ENCODE measurements around the gene ANXA2. TPM values are rescaled to one million over a fixed set of nuclear protein-coding genes. Genes with fewer than 3 reads are reported as not detected.

The ANXA2 gene
- total and polyA plus RNA-seq, 9 donors: 118 to 910 (median 237) TPM

GRCh38 chr15:60372756-60373155, 25.0 kb downstream of the ANXA2 start:
- no peak for TF ChIP-seq EP300 (IDR thresholded peaks at IDR 0.05)
- Histone ChIP-seq H3K9me3 (no peaks in the 10 kb centered on the region), H3K27ac (no peak overlapping the region), H3K27me3 (no peaks in the 10 kb centered on the region), H3K4me1 (ENCODE audit: insufficient read depth) (peaks cover 12% of the 10 kb centered on the region), H3K36me3 (no peaks in the 10 kb centered on the region), H3K4me3 (no peak overlapping the region)
- DNase-seq: no peak
- intact Hi-C loops (cut with DNase I): loop anchor here in 1 of 4 donors (5.0 kb wide), 1 partner anchor 70 kb away; no protein-coding TSS in a partner anchor
- WGBS, 3 donors: 86 to 100% (median 96%) methylated on average over 1 of the region's 1 CpG

- intact Hi-C loops (cut with DNase I): loop anchor here in 1 of 4 donors (5.0 kb wide), 1 partner anchor 70 kb away; no protein-coding TSS in a partner anchor
- Histone ChIP-seq H3K27ac (peak overlapping the region in 1 of 2 donors; percentile 26), H3K4me3 (no peak overlapping the region), H3K36me3 (no peaks in the 10 kb centered on the region), H3K9me3 (no peaks in the 10 kb centered on the region), H3K27me3 (no peaks in the 10 kb centered on the region), H3K4me1 (ENCODE audit: insufficient read depth) (peaks cover 12% of the 10 kb centered on the region)
- no peak for DNase-seq
- WGBS, 3 donors: 87 to 92% (median 88%) methylated on average over 4 of the region's 4 CpGs
- TF ChIP-seq EP300 (IDR thresholded peaks at IDR 0.05): no peak
- no peak for TF ChIP-seq POLR2A (IDR thresholded peaks at IDR 0.05)
- no peak for TF ChIP-seq CTCF (IDR thresholded peaks at IDR 0.05)
Observed at GRCh38 chr15:60372227-60372626, 25.6 kb downstream of the ANXA2 start.

- no peaks in the 10 kb centered on the region for H3K9me3 ChIP-seq
- DNase-seq: peak; percentile 59 to 79 (median 64)
- no peaks in the 10 kb centered on the region for H3K36me3 ChIP-seq
- intact Hi-C loops (cut with DNase I): loop anchor here in 1 of 4 donors (5.0 kb wide), 1 partner anchor 71 kb away; no protein-coding TSS in a partner anchor
- no peaks in the 10 kb centered on the region for H3K27me3 ChIP-seq
- H3K27ac ChIP-seq: peak overlapping the region; percentile 26 to 49
- 38 to 58% (median 49%) methylated on average over 20 of the region's 20 CpGs for WGBS, 3 donors
- peaks cover 12% of the 10 kb centered on the region for H3K4me1 ChIP-seq (ENCODE audit: insufficient read depth)
- no peak overlapping the region for H3K4me3 ChIP-seq
- TF ChIP-seq CTCF (IDR thresholded peaks at IDR 0.05) (no peak), EP300 (IDR thresholded peaks at IDR 0.05) (peak; percentile 26)
Observed at GRCh38 chr15:60371175-60372051, 26.4 kb downstream of the ANXA2 start.

GRCh38 chr15:60370869-60371136, 27.0 kb downstream of the ANXA2 start:
- no peak overlapping the region for H3K4me3 ChIP-seq
- intact Hi-C loops (cut with DNase I): loop anchor here in 1 of 4 donors (5.0 kb wide), 1 partner anchor 71 kb away; no protein-coding TSS in a partner anchor

More at GRCh38 chr15:60370869-60371136, 27.0 kb downstream of the ANXA2 start:
- WGBS, 3 donors: 39 to 63% (median 59%) methylated on average over 1 of the region's 1 CpG
- H3K4me1 ChIP-seq (ENCODE audit: insufficient read depth): peaks cover 12% of the 10 kb centered on the region
- peak overlapping the region in 1 of 2 donors; percentile 49 for H3K27ac ChIP-seq
- TF ChIP-seq CTCF (IDR thresholded peaks at IDR 0.05) (no peak), EP300 (IDR thresholded peaks at IDR 0.05) (no peak), POLR2A (IDR thresholded peaks at IDR 0.05) (no peak)
- H3K27me3 ChIP-seq: no peaks in the 10 kb centered on the region
- no peaks in the 10 kb centered on the region for H3K36me3 ChIP-seq
- DNase-seq: no peak
- no peaks in the 10 kb centered on the region for H3K9me3 ChIP-seq

Measured in ovary (tissue), 9 donors.